Measurements from ENCODE around the gene ZAR1.

The ZAR1 gene

DNA sequence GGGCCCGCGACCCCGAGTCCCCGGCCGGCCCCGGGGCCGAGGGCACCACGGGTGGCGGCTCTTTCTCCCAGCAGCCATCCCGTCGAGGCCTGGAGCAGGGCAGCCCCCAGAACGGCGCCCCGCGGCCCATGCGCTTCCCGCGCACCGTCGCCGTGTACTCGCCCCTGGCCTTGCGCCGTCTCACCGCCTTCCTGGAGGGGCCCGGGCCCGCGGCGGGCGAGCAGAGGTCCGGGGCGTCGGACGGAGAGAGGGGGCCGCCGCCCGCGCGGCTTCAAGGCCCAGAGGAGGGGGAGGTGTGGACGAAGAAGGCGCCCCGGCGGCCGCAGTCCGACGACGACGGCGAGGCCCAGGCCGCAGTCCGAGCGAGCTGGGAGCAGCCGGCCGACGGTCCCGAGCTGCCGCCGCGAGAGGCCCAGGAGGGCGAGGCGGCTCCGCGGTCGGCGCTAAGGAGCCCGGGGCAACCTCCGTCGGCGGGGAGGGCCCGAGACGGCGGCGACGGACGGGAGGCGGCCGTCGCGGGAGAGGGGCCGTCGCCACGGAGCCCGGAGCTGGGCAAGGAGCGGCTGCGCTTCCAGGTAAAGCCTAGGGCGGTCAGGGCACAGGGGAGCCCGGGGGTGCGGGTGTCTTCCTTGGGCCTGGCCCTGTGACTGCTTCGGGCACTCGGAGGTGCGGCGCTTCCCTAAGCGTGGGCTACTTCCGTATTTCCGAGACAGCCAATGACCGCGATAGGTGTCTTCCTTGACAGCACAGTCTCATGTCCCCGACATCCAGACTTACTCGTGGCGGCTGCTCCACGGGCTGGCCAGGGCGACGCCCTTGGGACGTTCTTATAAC lies 845 bp downstream of the ZAR1 start:
- no peak for DNase-seq

- no peak for DNase-seq
Observed at GRCh38 chr4:48491514-48492176, 1.6 kb downstream of the ZAR1 start.

GRCh38 chr4:48493452-48494100 lies 3.5 kb downstream of the ZAR1 start:
- no peak for DNase-seq

- no peak for DNase-seq
Observed at GRCh38 chr4:48495941-48496340, 5.9 kb downstream of the ZAR1 start.

- no peak for DNase-seq
Observed at GRCh38 chr4:48498895-48499294, 8.8 kb downstream of the ZAR1 start.

- no peak for DNase-seq
Observed at GRCh38 chr4:48499551-48500066, 9.6 kb downstream of the ZAR1 start.

DNA sequence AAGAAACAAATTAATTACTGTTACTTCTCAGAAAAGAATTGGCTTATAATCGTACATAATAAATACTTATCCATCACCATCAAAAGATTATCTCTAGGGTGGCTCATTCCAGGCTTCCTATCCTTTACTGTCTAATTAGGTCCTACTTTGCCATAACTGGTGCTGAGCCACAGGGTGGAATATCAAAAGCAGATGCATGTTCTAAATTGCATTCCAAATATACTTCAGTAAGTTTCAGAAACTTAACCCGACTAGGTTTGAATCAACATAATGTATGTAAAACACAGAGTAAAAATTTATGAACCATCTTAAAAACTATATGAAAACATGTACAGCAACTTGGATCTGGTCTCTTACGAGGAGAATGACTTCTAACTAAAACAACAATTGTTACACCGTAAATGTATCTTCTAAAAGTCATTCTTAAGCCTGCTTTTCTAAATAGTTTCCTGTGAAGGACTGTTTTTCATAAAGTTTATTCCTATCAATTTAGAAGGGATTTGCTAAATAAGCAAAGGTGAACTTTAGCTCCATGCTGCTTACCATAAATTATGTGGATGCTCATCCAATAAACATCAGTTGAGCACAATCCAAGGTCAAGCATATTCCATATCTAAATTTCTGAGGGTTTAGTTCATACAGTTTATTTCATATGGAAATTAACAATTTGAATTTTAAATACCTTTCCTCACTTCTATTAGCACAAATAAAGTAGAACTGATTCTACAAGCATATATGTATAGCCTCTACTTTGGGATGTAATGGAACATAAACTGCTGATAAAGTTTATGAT lies 13.4 kb downstream of the ZAR1 start:
- DNase-seq, result no peak

- no peak for DNase-seq
Observed at GRCh38 chr4:48504026-48504330, 13.9 kb downstream of the ZAR1 start.

- no peak for DNase-seq
Observed at GRCh38 chr4:48504352-48504751, 14.3 kb downstream of the ZAR1 start.

DNA sequence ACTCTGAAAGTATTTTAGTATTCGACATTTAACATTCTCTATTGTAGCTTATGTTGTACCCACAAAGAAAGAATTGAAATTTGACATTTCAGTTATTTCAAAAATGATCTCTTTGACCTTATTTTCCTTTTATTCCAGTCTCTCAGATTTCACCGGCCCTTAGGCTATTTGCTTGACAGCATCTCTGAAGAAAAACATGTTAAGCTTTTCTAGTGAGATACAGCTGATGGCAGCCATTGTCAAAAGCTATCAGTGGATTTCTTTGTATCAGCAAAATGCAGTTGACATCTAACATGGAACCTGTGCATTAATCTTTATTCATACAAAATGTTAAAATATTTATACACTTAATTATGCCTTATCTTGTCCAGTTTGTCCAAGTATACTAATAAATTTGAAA lies 16.7 kb downstream of the ZAR1 start:
- no peak for DNase-seq

GRCh38 chr4:48509543-48509942 lies 19.5 kb downstream of the ZAR1 start:
- DNase-seq, result no peak

GRCh38 chr4:48518143-48518542 lies 28.1 kb downstream of the ZAR1 start:
- no peak for DNase-seq

- DNase-seq, result no peak
Observed at GRCh38 chr4:48526406-48526805, 36.4 kb downstream of the ZAR1 start.

DNA sequence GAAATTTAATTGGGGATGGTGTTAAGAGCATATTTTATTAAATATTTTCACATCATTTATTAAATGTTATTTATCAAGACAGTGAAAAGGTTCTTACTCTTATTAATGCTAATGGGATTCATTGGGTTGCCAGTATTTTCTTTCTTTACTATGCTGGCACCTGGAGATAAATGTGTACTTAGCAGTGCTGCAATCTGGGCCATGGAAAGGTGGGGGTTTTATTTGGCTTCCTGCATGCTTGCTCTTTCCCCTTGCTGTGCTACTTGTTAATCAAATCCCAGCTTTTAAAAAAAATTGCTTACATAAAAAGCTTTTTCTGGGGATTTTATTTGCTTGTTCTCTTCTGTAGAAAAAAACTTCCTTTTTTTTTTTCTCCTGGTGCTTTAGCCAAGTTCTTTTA lies 48.3 kb downstream of the ZAR1 start:
- no peak for DNase-seq

- no peak for DNase-seq
Observed at GRCh38 chr4:48539597-48539996, 49.5 kb downstream of the ZAR1 start.

GRCh38 chr4:48542888-48543287 lies 52.8 kb downstream of the ZAR1 start:
- DNase-seq, result no peak

- peak; percentile 8 for DNase-seq
Observed at GRCh38 chr4:48543796-48544195, 53.7 kb downstream of the ZAR1 start.
